GM19239 (cell line): Measurements from ENCODE around the gene ARHGAP8.

Experiments
- DNase-seq: peaks from one replicate; pipeline ENCODE4 v3.0.0; 2011; ENCODE audit warnings: low spot score; ENCODE audit not compliant: insufficient read length
- FAIRE-seq: peaks from 2 replicates; lab custom pipeline; 2011; peaks lifted over from hg19 to GRCh38; lab: Jason Lieb, UNC

ARHGAP8 gene

DNA sequence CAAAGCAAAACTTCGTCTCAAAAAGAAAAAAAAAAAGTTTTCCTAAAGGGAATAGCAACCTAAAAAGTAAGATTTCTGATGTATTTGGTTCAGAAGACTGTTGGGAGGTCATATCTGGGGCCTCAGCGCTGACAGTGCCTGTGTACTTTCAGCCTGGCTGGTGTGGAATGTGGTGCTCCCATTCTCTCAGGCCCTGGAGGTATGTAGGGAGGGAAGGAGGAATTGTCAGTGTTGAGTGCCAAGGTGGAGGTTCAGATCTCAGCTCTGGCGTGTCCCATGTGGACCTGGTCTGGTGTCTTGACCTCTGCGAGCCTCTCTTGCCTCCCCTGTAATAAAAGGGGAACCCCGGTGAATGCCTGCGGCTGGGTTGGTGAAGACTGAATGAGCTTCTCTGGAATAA lies 28.0 kb upstream of the ARHGAP8 start:
- FAIRE-seq (no peak), DNase-seq (no peak)

DNA sequence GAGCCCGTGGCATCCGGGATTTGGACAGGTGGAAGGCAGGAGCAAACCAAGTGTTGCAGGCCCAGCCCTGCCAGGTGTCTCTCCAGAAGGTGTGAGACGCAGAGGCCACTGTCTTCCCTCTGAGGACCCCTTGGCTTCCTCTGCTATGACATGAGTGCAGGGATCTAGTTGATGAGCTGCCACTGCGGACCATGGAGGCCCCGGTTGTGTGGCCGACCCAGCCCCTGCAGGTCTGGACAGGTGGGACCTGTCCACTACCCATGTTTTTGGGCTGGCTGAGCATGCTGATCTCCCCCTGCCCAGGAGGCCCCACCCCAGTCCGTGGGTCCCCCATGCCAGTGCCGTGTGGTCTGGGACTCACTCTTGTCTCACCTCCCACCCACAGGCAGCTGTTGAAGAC lies 27.5 kb upstream of the ARHGAP8 start:
- DNase-seq (no peak), FAIRE-seq (no peak)

DNA sequence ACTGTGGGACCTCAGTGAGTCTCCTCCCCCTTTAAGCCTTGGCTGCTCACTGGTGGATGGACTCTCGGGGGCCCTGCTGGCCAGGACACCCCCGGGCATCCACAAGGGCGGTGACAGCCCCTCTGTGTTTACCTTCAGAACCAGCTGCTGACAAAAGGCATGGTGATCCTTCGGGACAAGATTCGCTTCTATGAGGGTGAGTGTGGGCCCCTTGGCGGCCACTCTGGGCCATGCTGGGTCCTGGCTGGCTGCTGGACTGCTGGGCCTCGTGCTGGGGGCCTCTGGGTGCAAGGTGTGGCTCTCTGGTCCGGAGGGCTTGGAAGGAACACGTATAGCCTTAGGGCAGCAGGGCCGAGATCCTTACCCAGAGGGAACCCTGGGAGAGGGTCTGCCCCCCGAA lies 25.9 kb upstream of the ARHGAP8 start:
- DNase-seq (no peak), FAIRE-seq (no peak)

DNA sequence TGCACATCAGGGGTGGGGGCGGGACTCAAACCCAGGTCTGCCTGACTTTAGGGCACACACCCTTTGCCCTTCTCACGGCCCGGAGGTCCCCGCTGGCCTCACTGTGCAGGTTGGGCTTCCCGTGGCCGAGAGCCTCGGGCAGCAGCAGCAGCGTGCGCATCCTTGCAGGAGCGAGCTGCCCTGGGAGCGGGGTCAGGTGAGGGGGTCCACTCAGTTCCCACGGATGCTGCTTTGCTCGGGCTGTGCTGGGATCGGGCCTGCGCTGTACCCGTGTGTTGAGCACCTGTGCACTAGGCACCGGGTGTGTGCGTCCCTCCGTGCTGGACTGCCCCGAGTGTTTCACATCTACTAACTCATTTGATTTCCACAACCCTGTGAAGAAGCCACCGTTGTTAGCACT lies 25.2 kb upstream of the ARHGAP8 start:
- FAIRE-seq (no peak), DNase-seq (no peak)

DNA sequence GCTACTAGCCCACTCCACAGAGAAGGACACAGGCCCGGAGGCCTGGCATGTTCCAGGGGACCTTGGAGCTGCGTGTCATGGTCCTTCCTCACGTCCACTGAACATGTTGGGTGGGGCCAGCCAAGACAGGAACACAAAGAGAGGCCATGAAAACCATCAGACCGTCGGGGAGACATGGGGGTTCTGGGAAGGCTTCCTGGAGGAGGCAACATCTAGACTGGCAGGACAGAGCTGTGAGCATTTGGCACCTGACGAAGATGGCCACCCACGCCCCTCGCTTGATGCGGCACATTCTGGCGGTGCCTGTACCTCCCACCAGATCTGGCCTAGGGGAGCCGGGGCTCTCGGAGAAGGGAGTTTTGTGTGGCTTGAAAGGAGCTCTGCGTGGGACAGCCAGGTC lies 24.7 kb upstream of the ARHGAP8 start:
- no peak for DNase-seq
- FAIRE-seq = no peak

DNA sequence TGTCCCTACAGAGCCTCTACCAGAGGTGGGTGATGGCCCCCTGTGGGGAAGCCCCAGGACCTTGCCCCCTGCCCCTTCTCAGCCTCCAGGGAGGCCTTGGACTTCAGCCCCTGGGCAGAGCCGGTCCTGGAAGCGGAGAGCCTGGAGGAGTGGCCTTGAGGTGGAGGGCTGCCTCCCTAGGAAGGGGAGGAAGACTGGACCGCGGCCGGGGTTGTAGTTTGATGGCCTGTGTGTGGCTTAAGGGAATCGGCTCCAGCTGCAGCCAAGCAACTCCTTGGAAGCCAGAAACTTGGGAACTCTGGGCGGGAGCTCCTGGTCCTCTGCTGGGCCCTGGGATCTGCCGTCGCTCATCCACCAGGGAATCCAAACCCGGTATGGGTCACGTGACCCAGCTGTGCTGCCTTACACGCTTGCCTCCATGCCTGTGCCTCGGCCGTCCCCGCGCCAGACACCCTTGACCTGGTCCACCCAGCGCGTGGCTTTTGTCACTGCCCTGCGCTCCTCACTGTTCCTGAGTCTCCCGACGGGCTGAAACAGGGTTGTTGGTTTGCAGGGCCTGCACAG lies 23.5 kb upstream of the ARHGAP8 start:
- no peak for DNase-seq
- no peak for FAIRE-seq

DNA sequence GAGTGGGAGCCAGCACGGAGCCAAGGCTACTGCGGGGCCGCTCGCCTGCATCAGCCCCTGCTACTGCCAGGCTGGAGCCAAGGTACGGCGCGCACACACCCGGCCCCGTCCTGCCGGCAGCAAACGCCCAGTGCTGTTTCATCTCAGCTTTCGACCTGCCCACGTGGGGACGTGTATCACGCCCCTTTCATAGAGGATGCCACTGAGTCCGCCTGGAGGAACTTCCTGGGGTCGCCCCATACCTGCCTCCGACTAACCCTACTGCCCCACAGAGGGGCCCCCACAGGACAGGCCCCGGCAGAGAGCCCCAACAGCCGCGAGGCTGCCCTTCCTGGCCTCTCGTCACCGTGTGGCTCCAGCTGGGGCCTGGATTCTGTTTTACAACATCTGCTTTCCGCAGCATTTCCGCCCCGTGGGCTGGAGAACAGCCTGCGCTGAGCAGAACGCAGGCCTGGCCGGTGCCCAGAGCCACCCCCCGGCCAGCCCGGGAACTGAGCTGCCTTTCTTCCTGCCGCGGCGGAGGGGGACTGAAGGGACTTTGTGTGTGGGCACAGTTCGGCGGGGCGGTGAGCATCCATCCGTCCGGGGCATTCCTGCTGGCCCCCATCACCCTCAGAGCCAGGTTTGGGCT lies 22.9 kb upstream of the ARHGAP8 start:
- DNase-seq = no peak
- no peak for FAIRE-seq

DNA sequence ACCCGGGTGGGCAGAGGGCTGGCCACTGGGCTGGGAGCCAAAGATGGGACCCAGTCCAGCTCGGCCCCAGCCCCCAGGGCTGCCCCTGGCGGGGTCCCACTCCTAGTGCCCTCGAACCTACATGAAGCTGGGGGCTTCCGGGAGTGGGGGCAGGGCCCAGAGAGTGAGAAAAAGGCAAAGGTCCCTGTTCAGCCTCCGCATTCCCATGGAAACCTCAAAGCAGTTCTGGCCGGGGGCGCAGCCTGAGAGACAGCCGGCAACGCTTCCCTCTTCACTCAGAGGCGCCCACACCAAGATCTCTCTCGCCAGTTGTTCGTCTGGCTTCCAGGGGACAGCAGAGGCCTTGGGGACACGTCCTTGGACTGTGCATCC lies 22.4 kb upstream of the ARHGAP8 start:
- FAIRE-seq (no peak), DNase-seq (no peak)

DNA sequence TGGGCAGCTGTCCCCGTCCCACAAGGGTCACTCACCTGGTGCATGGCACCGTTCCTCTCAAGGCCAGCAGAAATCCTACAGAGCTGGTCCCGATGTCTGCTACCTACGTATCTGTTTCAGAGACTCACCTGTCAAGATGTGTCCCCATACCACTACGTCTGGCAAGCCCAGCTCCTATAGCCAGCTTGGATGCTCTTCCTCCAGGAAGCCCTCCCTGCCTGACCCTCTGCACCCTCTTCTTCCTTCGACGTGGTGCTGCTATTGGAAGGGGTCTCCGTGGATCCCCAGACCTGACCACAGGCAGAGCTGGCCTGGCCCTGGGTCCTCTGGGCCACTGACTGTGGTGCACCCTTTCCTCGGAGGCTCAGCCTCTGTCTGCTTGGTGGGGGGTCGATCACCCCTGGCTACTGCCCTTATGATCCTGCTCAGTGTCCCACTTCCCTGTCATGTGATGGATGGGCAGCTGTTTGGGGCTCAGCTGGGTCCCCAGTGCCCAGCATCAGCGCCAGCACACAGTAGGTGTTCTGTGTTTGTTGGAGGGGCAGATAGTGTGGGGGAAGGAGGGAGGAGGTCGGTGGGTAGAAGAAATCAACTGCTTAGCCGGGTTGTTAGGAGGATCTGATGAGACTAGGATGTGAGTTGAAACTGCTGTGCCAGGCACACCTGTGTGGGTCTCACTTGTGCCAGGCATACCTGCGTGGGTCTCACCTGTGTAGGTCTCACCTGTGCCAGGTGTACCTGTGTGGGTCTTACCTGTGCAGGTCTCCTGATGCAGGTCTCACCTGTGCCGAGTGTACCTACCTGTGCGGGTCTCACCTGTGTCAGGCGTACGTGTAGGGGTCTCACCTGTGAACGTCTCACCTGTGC lies 21.7 kb upstream of the ARHGAP8 start:
- DNase-seq = no peak
- no peak for FAIRE-seq

DNA sequence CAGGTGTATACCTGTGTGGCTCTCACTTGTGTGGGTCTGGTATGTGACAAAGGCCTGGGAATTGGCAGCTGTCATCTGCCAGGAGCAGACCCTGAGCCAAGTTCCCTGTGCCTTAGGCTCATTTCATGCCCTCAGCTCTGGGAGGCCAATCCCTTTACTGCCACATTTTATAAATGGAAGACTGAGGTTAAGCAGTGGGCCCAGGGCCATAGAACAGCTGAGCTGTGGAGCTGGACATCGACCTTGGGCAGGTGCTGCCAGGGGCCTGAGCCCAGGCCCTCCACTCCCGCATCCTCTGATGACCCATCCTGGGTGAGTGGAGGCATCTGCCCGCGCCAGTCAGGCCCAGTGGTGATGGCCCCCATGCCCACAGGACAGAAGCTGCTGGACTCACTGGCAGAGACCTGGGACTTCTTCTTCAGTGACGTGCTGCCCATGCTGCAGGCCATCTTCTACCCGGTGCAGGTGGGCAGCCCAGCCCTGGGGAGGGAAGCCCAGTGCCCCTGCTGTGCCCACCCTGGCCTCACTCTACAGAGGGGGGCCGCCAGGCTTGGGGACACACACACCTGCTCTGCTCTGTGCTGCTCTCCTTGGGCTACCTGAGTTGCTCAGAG lies 20.9 kb upstream of the ARHGAP8 start:
- FAIRE-seq (no peak), DNase-seq (no peak)

DNA sequence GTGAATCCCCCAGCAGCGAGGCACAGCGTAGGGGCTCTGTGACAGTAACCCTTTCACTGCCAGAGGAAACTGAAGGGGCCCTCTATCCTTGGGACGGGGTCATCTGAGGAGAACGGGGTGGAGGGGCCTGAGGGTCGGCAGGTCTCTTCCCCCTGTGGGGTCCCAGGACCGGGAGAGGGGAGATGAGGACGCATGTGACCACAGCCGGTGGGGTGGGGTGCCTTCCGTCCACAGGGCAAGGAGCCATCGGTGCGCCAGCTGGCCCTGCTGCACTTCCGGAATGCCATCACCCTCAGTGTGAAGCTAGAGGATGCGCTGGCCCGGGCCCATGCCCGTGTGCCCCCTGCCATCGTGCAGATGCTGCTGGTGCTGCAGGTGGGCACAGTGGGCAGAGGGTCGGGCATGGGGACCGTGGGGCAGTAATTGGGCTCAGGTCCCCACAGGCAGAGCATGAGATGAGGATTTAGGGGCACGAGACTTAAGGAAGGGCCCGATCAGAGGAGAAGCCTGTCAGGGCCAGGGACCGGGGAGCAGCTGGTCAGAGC lies 20.3 kb upstream of the ARHGAP8 start:
- no peak for DNase-seq
- FAIRE-seq = no peak

DNA sequence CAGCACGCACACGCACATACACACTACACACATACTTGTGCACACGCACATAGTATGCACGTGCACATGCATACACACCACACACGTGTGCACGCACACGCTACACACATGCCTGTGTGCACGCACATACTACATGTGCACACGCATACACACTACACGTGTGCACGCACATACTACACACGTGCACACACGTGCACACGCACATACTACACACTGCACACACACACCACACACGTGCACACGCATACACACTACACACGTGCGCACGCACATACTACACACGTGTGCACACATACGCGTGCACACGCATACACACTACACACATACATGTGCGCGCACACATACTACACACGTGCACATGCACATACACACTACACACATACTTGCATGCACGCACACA lies 19.7 kb upstream of the ARHGAP8 start:
- DNase-seq = no peak
- FAIRE-seq = no peak

DNA sequence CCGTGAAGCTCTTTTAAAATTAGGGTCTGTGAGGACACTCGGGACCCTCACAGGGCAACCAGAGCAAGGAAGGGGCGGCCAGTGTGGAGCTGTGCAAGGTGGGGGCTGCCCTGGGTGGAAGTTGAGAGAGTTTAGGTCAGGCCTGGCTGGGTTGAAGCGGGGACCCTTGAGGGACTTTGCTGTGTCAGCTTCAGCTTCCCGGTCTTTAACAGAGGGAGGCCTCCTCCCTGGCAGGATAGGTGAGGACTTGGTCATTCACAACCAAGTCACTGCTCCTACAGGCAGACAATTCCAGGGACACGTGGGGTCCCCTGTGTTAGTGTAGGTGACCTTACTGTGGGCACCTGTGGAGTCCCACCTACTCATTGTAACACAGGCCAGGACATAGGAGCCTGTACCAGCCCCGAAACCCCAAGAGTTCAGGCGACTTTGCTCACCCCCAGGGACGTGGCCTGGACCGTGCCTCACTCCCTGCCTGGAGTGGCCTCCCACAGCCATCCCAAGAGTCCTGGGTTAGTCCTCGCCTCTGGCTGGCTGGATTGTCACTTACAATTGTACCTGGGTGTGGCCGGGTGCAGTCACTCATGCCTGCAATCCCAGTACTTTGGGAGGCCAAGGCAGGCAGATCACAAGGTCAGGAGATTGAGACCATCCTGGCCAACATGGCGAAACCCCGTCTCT lies 18.8 kb upstream of the ARHGAP8 start:
- FAIRE-seq (no peak), DNase-seq (no peak)

DNA sequence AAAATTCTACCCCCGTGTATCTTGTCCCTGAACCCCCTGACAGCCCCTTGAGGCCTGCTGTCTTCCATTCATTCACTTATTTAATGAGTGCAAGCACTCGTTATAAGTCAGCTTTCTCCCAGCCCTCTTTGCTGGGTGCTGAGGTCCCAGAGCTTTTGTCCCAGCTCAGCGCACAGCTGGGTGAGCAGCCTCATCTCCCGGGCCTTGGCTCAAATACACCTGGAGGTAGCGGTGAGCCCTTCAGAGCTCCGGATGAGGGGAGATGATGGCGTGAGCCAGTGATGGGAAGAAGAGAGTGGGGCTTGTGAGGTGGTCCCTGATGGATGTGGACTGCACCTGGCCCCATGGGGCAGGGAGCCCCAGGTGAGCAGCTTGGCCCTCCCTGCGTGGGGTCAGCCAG lies 18.1 kb upstream of the ARHGAP8 start:
- DNase-seq (no peak), FAIRE-seq (no peak)

DNA sequence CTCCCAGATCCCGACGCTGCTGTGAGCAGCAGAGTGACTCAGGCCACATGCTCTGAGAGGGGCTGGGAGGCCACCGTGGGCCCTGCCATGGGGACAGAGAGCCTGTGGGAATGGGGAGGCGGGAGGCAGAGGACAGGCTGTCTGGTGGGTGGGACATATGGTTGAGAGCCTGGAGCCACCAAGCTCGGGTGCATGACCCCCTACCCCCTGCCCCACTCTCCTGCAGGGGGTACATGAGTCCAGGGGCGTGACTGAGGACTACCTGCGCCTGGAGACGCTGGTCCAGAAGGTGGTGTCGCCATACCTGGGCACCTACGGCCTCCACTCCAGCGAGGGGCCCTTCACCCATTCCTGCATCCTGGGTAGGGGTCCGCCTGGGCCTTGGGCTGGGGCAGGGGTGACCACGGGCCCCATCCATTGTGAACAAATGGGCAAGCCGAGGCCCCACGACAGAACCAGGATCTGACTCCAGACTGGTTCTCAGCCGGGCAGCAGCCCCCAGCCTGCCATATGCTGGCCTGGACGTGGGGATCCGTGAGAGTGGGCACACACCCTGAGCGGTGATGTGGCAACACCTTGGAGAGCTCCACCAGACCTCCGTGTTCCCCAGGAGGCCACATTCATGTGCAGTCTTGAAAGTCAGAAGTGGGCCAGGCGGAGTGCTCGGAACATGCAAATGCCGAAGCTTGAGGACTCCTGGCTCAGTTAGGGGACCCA lies 17.4 kb upstream of the ARHGAP8 start:
- DNase-seq (no peak), FAIRE-seq (no peak)

DNA sequence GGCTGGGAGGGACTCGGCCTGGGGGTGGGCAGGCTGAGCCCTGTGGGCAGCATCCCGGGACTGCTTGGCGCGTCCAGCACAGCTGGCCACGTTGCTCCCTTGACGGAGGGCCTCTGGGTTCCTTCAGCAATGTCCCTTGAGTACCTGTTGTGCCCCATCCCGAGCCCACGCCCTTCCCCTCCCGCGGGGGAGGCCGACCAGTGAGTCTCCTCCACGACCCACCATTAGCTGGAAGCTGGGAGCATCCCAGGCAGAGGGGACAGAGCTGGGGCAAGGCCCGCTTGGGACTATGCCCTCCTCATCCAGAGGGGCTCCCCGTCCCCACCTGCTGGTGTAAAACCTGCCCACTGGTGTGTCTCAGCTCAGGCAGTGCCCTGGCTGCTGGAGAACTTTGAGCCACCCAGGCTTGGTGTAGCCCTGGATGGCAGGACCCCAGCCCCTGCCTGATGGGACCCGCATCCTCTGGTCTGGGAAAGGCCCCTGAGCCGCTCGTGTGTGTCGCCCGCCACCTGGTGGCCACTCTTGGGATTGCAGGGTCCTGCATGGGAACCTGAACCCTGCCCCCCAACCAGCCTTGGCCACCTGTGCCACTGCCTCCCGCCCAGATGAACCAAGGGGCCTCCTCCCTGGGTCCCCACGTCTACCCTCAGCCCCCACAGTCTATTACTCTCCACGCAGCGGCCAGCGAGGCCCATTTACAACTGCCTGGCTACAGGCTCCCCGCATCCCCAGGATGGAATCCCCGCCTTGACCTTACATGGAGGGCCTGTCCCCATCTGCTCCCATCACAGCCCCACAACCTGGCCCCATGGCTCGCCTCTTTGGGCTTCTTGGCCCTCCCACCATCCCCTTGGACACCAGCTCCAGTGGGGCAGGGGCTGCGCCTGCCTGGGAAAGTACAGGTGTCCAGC lies 16.6 kb upstream of the ARHGAP8 start:
- FAIRE-seq = peak; percentile 84
- DNase-seq = peak; percentile 94

DNA sequence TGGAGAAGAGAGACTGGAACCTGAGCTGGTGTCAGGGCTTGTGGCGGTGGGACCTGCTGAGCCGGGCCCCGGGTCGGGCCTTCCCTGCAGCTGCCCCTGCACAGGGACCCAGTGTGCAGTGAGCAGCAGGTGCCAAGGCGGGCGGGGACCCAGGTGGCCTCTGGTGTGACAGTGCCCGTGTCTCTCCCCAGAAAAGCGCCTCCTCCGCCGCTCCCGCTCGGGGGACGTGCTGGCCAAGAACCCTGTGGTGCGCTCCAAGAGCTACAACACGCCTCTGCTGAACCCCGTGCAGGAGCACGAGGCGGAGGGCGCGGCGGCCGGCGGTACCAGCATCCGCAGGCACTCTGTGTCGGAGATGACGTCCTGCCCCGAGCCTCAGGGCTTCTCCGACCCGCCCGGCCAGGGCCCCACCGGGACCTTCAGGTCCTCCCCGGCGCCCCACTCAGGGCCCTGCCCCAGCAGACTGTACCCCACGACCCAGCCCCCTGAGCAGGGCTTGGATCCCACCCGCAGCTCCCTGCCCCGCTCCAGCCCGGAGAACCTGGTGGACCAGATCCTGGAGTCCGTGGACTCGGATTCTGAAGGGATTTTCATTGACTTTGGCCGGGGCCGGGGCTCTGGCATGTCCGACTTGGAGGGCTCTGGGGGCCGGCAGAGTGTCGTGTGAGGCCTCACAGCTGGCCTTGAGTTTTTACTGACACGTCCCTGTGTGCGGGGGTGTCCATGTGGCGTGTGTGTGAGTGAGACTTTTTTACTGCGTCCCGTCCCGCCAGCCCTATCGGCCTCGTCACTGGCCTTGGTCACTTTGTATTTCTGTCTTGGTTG lies 15.6 kb upstream of the ARHGAP8 start:
- no peak for FAIRE-seq
- DNase-seq = no peak
